Endometrium (tissue), 2 donors: ENCODE results near the gene LCOR.

Source experiments
- FAIRE-seq: peaks from 2 replicates; lab custom pipeline; 2012; peaks lifted over from hg19 to GRCh38; lab: Jason Lieb, UNC
- donor health status: control.
- donor health status: control.

The LCOR gene

GRCh38 chr10:96988426-96988825 lies 156.3 kb downstream of the LCOR start:
- no peak for FAIRE-seq

GRCh38 chr10:96991313-96991841 lies 159.3 kb downstream of the LCOR start:
- FAIRE-seq, result no peak

GRCh38 chr10:96992721-96993120 lies 160.6 kb downstream of the LCOR start:
- FAIRE-seq, result no peak

GRCh38 chr10:96995851-96996250 lies 163.8 kb downstream of the LCOR start:
- FAIRE-seq, result no peak

- FAIRE-seq, result no peak
Measured at GRCh38 chr10:96996275-96996965, 164.3 kb downstream of the LCOR start.

- no peak for FAIRE-seq
Measured at GRCh38 chr10:96998329-96998888, 166.3 kb downstream of the LCOR start.

GRCh38 chr10:96999337-96999736 lies 167.2 kb downstream of the LCOR start:
- FAIRE-seq, result no peak

GRCh38 chr10:96999987-97000386 lies 167.9 kb downstream of the LCOR start:
- FAIRE-seq, result no peak

- FAIRE-seq, result no peak
Measured at GRCh38 chr10:97000487-97001182, 168.5 kb downstream of the LCOR start.

- FAIRE-seq, result no peak
Measured at GRCh38 chr10:97001183-97001991, 169.3 kb downstream of the LCOR start.

GRCh38 chr10:97002670-97003069 lies 170.6 kb downstream of the LCOR start:
- FAIRE-seq, result no peak

- no peak for FAIRE-seq
Measured at GRCh38 chr10:97003151-97003803, 171.2 kb downstream of the LCOR start.

- no peak for FAIRE-seq
Measured at GRCh38 chr10:97003804-97004201, 171.7 kb downstream of the LCOR start.

- no peak for FAIRE-seq
Measured at GRCh38 chr10:97004591-97004990, 172.5 kb downstream of the LCOR start.

- no peak for FAIRE-seq
Measured at GRCh38 chr10:97005349-97005748, 173.3 kb downstream of the LCOR start.

GRCh38 chr10:97006364-97006763 lies 174.3 kb downstream of the LCOR start:
- FAIRE-seq, result no peak

GRCh38 chr10:97007417-97007816 lies 175.3 kb downstream of the LCOR start:
- FAIRE-seq, result no peak

- FAIRE-seq, result no peak
Measured at GRCh38 chr10:97010695-97011206, 178.7 kb downstream of the LCOR start.

- no peak for FAIRE-seq
Measured at GRCh38 chr10:97011397-97011796, 179.3 kb downstream of the LCOR start.

GRCh38 chr10:97012470-97012869 lies 180.4 kb downstream of the LCOR start:
- FAIRE-seq, result no peak

GRCh38 chr10:97013568-97013967 lies 181.5 kb downstream of the LCOR start:
- FAIRE-seq, result no peak

- FAIRE-seq, result no peak
Measured at GRCh38 chr10:97013983-97014382, 181.9 kb downstream of the LCOR start.
